NCI-H524 treated with DMSO at 0.1 percent for 48 hours (cell line): ENCODE measurements around the gene RNASE13.

Source experiments
- DNase-seq: peaks from one replicate; lab custom pipeline; 2025; lab: John Stamatoyannopoulos, UW

The RNASE13 gene, protein sequence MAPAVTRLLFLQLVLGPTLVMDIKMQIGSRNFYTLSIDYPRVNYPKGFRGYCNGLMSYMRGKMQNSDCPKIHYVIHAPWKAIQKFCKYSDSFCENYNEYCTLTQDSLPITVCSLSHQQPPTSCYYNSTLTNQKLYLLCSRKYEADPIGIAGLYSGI

DNA sequence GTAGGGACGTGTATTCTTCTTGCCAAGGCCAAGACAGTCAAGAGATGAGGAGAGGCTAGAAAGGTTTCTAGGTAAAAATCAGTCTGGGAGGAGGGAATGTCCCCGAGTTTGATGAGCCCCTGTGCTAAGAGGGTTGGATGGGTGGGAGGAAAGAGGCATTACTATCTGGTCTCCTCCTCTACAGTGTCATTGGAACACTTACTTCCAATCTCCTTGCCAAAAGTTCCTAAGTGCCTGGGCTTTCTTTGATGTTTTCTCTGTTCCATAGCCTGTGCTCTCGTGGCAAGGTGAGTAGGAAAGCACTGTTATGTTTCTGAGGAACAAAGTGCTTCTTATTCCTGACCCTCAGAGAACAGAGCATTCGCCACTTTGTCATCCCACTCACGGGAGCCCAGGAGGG lies at the start of gene RNASE13:
Gene RNASE13 (minus strand): TSS at position 101 of the 400 bp plus-strand sequence. CDS start 519 bp downstream, outside the sequence.
- DNase-seq, result no peak

DNA sequence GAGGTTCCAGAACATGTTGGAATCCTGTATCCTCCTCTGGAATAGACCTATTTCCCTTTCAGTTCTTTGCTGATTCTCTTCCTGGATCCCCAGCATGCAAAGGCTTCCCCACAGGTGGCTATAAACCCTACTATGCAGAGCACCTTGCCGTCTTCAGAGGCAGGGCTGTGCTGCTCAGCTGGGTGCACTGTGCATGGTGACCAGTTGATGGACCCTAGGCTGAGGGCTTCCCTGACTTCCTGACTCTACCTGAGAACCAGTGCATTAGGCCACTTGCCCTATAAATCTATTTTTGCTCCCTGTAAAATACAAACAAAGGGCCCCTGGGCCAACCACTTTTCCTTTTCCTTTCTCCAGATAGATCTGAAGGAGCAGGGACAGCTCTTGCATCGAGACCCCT lies 49.8 kb upstream of the RNASE13 start:
- no peak for DNase-seq

DNA sequence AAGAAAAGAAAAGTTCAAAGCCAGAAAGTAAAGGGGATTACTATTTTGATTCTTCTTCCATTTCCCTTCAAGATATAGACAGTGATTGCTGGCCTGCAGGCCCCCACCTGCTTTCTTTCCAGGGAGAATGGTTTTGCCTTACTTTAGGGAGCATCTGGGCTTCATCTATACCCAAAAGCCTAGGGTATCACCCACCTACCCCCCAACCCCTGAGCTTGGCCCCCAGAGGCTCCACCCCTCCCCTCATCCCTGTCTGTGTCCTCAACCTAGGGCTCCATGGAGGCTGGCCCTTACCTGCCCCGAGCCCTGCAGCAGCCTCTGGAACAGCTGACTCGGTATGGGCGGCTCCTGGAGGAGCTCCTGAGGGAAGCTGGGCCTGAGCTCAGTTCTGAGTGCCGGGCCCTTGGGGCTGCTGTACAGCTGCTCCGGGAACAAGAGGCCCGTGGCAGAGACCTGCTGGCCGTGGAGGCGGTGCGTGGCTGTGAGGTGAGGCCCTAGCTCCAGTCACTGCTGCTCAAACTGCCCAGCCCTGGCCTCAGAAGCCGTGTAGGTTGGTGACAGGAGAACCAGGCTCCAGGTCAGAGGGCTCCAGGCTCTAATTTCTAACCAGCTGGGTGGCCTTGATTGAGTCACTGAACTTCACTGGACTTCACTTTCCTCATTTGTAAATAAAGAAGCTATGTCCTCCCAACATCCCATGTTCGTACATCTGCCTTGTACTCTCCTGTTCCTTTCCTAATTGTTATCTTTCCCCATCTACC lies 49.1 kb upstream of the RNASE13 start:
- DNase-seq, result no peak

DNA sequence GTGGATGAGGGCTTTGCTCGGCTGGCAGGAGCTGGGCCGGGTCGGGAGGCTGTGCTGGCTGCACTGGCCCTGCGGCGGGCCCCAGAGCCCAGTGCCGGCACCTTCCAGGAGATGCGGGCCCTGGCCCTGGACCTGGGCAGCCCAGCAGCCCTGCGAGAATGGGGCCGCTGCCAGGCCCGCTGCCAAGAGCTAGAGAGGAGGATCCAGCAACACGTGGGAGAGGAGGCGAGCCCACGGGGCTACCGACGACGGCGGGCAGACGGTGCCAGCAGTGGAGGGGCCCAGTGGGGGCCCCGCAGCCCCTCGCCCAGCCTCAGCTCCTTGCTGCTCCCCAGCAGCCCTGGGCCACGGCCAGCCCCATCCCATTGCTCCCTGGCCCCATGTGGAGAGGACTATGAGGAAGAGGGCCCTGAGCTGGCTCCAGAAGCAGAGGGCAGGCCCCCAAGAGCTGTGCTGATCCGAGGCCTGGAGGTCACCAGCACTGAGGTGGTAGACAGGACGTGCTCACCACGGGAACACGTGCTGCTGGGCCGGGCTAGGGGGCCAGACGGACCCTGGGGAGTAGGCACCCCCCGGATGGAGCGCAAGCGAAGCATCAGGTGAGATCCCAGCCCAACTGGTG lies 47.0 kb upstream of the RNASE13 start:
- DNase-seq, result no peak

DNA sequence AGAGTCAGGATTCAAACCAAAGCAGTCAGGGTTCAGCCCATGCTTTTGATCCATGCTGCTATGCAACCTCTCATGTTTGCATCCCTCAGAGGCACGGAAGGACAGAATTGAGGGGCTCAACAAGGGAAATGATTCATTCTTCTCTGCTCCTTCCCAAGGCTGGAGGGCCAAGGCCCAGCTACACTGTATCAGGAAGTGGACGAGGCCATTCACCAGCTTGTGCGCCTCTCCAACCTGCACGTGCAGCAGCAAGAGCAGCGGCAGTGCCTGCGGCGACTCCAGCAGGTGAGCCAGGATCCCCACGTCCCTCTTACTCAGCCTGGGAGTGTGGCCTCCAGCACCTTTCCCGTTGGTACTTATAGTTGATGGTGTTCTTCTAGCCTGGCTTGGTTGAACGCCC lies 44.1 kb upstream of the RNASE13 start:
- no peak for DNase-seq

DNA sequence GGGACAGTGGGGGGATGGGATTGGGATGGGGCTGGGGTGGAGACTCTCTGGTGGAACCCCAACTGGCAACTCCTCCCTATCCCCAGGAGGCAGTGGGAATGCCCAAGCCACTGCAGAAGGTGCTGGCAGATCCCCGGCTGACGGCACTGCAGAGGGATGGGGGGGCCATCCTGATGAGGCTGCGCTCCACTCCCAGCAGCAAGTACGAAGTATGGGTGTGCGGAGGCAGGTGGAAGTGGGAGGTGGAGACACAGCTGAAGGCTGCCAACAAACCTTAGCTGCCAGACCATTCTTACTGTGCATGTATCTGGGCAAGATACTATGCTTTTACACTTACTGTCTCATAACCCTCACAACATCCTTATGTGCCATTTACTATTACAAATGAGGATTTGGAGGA lies 43.7 kb upstream of the RNASE13 start:
- no peak for DNase-seq

DNA sequence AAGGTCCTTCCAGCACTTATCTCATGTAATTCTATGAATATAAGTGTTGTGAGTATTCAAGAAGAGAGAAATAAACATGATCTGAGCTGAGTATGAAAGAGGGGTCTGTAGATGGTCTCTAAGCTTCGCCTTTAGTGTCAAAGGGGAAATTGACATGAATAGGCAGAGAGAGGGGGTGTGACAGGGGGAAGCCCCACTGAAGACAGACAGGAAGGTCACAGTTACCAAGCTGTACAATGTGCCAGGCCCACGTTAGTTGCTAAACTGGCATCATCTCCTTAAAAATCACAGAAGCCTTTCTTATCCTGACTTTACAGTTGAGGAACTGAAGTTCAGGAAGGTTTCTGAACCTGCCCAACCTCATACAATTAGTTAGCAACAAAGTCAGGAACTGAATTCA lies 43.1 kb upstream of the RNASE13 start:
- no peak for DNase-seq

DNA sequence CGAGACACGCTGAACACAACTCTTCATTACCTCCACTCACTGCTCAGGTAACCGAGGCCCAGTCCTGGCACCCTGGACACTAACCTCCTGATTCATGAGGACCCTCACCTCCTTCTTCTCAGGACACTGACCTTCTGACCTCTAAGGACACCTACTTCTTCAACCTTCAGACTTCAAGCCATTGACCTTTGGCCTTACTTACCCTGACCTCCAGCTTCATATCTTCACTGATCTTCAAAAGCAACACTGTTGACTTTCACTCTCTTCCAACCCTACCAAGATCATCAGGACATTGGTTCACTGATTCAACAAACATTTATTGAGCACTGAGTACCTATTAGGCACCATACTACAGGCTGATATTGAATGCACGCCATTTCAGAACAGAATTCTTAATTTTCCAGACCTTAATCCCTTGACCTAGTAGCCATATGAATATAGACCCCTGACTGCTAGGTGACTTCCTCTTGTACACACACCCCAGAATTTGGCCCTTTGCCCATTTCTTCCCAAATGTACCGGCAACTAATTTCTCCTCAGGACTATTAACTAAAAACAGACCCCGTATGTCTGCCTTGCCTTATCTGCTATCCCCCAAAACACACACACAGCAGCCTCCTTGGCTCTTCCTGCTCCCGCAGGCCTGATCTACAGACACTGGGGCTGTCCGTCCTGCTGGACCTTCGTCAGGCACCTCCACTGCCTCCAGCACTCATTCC lies 41.3 kb upstream of the RNASE13 start:
- no peak for DNase-seq

DNA sequence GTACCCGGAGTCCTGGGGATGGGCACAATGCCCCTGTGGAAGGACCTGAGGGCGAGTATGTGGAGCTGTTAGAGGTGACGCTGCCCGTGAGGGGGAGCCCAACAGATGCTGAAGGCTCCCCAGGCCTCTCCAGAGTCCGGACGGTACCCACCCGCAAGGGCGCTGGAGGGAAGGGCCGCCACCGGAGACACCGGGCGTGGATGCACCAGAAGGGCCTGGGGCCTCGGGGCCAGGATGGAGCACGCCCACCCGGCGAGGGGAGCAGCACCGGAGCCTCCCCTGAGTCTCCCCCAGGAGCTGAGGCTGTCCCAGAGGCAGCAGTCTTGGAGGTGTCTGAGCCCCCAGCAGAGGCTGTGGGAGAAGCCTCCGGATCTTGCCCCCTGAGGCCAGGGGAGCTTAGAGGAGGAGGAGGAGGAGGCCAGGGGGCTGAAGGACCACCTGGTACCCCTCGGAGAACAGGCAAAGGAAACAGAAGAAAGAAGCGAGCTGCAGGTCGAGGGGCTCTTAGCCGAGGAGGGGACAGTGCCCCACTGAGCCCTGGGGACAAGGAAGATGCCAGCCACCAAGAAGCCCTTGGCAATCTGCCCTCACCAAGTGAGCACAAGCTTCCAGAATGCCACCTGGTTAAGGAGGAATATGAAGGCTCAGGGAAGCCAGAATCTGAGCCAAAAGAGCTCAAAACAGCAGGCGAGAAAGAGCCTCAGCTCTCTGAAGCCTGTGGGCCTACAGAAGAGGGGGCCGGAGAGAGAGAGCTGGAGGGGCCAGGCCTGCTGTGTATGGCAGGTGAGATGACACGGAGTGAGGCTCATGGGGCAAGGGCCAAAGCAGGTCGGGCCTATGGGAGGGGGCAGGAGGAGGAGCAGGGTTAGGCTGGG lies 40.0 kb upstream of the RNASE13 start:
- no peak for DNase-seq

DNA sequence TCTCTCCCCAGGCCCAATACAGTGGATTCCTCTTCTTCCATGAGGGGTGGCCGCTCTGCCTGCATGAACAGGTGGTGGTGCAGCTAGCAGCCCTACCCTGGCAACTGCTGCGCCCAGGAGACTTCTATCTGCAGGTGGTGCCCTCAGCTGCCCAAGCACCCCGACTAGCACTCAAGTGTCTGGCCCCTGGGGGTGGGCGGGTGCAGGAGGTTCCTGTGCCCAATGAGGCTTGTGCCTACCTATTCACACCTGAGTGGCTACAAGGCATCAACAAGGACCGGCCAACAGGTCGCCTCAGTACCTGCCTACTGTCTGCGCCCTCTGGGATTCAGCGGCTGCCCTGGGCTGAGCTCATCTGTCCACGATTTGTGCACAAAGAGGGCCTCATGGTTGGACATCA lies 39.3 kb upstream of the RNASE13 start:
- DNase-seq, result no peak

DNA sequence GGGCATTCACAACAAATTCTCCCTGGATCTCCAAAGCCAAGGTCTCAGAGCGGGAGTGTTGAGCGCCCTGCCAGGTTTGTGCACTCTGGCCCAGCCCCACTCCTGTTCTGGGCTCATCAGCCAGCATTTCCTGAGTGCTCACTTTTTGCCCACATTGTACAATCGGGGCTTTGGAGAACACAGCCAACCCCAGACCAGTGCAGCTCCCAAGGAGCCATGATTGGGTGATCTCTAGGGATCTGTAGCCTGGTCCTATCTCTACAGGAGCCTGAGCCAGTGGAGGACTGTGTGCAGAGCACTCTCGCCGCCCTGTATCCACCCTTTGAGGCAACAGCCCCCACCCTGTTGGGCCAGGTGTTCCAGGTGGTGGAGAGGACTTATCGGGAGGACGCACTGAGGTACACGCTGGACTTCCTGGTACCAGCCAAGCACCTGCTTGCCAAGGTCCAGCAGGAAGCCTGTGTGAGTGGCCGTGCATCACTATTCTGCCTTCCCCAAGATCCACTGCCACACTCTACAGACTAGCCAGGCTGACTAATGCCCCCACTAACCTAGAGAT lies 38.3 kb upstream of the RNASE13 start:
- DNase-seq, result no peak

DNA sequence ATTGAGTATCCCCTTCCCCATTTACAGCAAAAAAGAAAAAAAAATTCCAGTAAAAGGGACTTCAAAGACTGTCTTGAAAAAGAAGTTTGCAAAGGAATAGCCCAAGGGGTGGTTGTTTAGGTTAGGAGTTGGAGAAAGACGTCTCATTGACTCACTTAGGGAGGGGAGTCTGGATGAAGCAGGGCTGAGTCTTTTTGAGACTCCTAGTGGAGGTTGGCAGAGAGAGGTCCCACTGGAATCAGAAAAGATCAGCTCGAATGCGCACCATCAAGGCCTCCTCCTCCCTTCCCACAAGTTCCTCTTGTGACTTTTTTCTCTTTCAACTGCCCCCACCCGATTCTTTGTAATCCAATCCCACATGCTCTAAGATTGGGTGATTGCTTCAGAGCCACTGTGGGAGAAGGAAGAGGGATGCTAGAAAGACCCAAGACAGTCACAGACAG lies 37.4 kb upstream of the RNASE13 start:
- DNase-seq, result no peak

DNA sequence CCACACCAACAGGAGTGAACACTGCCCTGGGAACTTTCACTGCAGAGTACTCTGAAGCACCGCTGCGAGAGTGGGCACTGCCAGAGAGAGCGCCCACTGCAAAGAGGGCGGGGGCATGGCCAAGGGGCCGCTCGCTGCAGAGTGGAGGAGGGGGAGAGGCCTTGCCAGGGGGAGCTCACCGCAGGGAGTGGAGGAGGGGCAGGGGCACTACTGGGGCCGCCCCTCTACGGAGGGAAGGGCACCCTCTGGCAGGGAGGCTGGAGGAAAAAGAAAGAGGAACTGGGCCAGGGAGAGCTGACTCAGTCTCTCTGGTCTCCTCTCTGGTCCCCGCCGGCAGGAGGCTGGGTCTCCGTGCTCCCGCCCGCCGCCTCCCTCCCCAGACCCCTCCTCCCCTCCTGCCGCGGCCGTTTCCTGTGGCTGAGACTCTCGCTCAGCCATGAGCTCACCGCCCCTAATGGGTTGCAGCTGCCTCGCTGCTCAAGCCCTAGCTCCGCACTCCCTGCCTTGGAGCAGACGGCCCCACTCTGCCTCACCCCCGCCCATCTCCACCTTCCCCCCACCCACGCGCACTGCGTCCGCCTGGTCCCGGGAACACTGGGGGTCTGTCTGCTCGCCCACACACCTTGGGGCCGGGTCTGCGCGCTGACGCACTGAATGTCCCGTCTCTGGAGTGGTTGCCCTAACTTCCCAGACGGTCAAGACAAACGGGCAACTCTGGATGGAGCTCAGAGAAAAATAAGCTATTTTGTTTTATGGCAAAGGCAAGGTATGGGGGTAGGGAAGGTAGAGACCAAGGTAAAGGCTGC lies 36.8 kb upstream of the RNASE13 start:
- peak; percentile 14 for DNase-seq

DNA sequence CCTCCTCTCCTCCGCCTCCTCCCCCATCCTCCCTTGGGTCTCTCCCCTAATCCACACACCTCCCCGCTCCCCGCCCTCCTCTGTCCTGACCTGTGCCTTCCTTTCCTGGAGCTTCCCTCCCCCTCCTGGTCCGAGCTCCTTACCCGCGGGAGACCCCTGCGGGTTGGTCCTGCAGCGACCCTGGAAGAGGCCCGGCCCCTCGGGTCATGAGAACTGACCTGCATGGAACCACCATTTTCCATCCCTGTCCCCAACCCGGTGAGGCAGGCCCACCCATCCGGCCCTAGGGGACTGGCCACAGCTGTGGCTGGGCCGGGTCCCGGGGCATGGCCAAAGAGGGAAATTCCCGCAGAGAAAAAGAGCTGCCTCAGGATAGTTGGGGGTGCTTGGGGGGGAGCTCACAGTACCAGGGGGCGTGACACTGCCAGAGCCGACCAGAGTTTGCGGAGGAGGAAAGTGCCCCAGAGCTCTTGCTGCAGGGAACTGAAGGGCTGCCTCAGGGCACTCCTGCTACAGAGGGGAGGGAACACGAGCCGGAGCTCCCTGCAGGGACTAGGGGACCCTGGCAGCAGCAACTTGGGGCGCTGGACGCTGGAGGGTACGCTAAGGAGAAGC lies 36.1 kb upstream of the RNASE13 start:
- no peak for DNase-seq

DNA sequence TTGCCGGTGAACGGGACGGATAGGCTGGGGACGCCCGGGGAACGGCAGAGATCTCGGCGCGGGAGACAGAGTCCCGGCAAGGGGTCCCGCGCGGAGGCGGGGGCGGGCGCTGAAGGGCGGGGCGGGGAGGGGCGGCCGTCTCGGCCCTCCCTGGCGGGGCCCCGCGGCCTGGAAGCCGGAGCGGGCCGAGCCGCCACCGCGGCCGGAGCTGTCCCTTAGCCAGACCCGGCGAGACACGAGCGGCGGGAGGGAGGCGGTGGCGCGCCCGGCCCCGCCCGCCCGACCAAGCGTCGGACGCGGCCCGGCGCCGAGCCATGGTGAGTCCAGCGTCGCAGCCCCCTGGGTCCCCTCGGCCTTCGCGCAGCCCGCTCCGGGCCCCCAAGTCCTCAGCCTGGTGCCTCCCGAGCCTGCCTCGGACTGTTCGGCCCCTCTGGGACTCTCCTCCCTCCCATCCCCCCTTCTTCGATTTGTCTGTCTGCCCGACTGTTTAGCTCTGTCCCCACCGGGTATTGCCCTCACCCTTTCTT lies 35.5 kb upstream of the RNASE13 start, which contains the start of gene ARHGEF40:
Gene ARHGEF40 (plus strand): TSS at position 222 of the 527 bp plus-strand sequence. CDS start 93 bp downstream, at position 315.
- DNase-seq, result no peak

DNA sequence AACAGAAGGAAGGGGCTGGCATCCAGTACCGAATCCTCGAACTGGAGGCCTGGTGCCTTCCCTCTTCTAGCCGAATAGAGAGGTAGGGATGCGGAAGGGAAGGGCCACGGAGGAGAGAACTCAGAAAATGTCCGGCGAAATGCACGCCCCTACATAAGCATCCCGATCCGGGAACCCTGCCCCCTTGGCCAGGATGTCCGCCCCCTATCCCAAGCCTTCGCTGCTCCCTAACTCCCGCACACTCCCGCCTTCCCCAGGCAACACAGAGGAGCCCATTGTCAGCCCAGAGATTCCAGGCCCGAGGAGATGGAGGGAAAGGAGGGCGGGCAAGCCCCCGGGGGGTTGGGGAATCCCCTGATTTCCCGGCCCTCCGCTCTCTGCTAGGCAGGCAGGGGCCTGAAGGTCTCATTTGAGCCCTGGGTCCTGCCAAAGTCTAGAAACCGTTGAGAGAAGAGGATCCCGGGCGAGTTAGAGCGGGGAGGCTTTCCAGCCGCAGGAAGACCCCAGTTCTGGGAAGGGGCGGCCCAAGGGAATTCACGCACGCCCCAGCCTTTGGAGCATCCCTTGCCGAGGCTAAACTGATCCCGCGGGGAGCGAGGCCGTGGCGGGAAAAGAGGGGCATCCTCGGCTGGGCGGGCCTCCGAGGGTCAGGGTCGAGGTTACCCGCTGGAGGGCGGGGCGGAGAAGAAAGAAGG lies 34.9 kb upstream of the RNASE13 start:
- no peak for DNase-seq

DNA sequence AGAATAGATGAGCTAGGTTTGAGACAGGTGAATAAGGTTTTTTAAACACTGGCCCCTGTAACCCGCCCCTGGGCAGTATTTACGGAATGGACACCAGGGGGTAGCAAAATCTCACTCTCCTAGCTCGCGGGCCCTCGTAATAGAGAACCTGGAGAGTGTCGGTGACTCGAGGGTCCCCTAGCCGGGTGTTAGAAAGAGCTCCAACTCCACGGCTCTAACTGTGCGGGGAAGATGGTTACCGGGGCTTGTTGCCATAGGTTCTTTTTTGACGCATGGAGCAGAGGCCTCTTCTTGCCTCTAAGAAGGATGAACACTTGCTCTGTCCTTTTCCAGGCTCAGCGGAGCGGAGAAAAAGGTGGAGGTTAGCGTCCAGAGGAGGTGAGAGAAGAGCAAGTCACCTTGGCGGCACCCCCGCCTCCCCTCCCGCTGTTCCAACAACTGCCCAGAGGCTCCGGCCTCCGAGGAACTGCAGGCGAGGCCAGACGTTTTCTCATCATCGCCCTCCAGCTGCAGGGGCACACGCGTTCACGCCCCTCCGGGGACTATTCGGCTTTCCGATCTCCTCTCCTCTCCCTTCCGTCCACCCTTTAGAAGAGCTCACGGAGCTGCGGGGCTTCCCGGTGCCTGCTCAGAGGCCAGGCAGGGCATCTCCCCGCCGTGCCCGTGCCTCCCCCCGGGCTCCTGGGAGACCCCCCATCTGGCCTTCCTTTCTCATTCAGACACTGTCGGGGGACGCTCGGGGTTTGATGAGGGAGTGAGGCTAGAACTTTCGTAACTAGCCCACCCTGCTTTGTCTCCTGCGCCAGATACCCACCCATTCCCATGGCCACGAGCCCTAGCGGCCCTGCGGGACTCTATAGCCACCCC lies 34.1 kb upstream of the RNASE13 start:
- peak; percentile 56 for DNase-seq

DNA sequence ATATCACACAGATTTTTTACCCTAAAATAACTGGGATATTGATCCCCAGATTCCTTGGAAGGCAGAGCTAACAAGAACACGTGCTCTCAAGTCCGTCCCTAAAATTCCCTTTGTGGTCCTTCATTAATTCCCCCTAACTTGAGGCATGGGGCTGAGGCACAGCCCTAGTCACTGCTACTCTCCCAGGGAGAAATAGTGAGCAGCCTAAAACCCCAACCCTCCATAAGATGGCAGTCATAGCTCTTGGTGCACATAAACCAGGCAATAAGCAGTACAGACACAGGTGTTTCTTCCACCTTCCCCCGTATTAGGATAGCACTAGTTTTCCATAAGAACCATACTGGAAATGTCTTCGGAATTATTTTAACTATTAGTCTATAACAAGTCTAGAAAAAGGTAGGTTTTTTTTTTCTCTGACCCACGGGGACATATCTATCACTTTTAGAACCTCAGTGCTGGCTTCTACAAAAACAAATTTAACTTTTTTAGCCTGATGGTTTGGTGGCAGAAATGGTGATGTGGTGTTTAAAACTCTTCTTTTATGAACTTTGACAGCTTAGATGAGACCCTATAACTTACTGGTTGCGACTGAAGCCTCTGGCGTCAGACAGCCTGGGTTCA lies 32.4 kb upstream of the RNASE13 start:
- DNase-seq, result peak; percentile 23
